ENCODE data around the gene C21orf58.

Gene C21orf58

DNA sequence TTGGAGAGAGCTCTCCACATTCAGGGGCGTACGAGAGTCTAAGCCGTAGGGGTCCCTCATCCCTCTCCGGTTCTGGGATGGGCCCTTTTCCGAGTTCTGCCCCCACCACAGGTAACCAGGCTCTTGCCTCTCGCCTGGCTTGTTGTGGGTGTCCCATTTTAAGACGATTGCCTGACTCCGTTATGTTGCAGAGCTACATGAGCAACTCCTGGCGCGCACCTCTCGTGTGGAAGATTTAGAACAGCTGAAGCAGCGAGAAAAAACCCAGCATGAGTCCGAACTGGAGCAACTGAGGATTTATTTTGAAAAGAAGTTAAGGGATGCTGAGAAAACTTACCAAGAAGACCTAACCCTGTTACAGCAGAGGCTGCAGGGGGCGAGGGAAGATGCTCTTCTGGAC, 29.2 kb upstream of the C21orf58 start:
- Histone ChIP-seq H3K36me3 (ENCODE audit: control insufficient read depth, insufficient read depth, low read length) (peaks cover 37% of the 10 kb centered on the region), H3K4me3 (replicated peaks; ENCODE audit: low read depth, low read length) (no peak overlapping the region), H3K27me3 (replicated peaks; ENCODE audit: control insufficient read depth, insufficient read depth, low read length) (no peaks in the 10 kb centered on the region)
- DNase-seq (ENCODE audit: extremely low read depth, insufficient read length), result no peak
- TF ChIP-seq, protein P1, sequence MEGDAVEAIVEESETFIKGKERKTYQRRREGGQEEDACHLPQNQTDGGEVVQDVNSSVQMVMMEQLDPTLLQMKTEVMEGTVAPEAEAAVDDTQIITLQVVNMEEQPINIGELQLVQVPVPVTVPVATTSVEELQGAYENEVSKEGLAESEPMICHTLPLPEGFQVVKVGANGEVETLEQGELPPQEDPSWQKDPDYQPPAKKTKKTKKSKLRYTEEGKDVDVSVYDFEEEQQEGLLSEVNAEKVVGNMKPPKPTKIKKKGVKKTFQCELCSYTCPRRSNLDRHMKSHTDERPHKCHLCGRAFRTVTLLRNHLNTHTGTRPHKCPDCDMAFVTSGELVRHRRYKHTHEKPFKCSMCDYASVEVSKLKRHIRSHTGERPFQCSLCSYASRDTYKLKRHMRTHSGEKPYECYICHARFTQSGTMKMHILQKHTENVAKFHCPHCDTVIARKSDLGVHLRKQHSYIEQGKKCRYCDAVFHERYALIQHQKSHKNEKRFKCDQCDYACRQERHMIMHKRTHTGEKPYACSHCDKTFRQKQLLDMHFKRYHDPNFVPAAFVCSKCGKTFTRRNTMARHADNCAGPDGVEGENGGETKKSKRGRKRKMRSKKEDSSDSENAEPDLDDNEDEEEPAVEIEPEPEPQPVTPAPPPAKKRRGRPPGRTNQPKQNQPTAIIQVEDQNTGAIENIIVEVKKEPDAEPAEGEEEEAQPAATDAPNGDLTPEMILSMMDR (IDR thresholded peaks at IDR 0.05; ENCODE audit: insufficient read depth, low read length, poor library complexity, severe bottlenecking), result no peak

DNA sequence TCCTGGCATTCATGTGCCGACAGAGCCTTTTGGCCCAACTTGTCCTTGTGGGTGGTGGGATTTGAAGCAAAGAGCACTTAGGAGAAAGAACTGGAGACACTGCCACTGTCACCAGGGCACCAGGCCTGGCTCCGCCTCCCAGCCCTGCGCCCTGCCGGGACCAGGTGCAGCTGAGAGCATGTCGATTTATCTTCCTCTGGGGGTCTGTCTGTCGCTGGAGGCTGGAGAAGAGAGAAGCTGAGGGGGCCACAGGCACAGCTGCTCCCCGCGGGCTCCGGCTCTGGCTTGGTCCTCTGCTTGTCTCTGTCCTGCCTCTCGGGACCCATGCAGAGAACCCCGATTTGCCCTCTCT, 28.5 kb upstream of the C21orf58 start:
- no peak for DNase-seq (ENCODE audit: extremely low read depth, insufficient read length)
- TF ChIP-seq, protein P1 (IDR thresholded peaks at IDR 0.05; ENCODE audit: insufficient read depth, low read length, poor library complexity, severe bottlenecking), result no peak
- H3K4me3 ChIP-seq (replicated peaks; ENCODE audit: low read depth, low read length), result no peak overlapping the region
- H3K27me3 ChIP-seq (replicated peaks; ENCODE audit: control insufficient read depth, insufficient read depth, low read length), result no peaks in the 10 kb centered on the region
- H3K36me3 ChIP-seq (ENCODE audit: control insufficient read depth, insufficient read depth, low read length), result peaks cover 39% of the 10 kb centered on the region

DNA sequence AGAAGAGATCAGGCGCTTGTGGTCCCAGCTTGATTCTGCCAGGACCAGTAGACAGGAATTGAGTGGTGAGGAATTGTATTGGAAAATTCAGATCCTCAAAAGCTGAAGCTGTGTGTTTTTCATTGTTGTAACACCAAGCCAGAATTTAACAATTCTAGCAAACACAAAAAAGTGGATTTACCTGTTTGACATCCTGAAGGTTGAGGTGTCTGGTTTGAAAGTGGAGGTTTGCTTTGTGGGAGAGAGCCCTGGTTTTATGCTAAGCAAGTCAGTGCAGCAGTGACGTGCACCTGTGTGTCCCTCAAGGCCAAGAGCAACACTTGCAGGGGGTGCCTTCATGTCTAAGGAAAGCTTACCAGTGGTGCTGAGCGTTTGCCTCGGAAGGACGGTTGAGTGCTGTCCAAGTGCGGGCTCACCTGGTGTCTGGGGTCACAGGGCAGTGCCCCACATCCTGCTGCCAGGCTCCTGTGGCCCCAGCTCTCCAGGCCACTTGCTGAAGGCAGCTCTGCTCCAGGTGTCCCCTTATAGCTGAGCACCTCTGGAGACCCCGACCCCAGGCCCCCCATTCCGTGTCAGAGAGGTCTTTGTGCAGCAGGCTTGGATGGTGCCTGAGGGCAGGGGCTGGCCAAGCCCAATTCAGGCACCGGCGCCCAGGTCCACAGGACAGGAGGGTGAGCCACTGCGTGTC, 27.9 kb upstream of the C21orf58 start:
- H3K4me3 ChIP-seq (replicated peaks; ENCODE audit: low read depth, low read length), result no peak overlapping the region
- H3K36me3 ChIP-seq (ENCODE audit: control insufficient read depth, insufficient read depth, low read length), result peaks cover 41% of the 10 kb centered on the region
- H3K27me3 ChIP-seq (replicated peaks; ENCODE audit: control insufficient read depth, insufficient read depth, low read length), result no peaks in the 10 kb centered on the region
- no peak for DNase-seq (ENCODE audit: extremely low read depth, insufficient read length)
- TF ChIP-seq, protein P1 (IDR thresholded peaks at IDR 0.05; ENCODE audit: insufficient read depth, low read length, poor library complexity, severe bottlenecking), result no peak

DNA sequence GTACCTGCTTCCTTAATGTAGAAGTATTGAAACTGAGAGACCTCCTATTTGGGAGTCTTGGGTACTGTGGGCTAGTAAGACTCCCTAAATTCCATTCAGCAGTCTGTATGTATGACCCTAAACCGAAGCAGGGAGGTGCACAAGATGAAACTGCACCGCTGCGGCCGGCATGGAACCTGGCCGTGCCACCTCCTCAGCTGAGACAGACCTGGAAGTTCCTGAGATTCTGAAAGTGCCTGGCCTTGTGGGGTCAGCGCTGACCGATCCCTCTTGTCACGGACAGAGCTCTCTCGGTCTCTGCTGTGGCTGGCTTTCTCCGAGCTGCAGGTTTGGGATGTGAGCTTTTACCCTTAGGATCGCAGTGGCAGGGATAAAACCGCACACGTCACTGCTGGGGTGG, 27.3 kb upstream of the C21orf58 start:
- TF ChIP-seq, protein P1 (IDR thresholded peaks at IDR 0.05; ENCODE audit: insufficient read depth, low read length, poor library complexity, severe bottlenecking), result no peak
- Histone ChIP-seq H3K4me3 (replicated peaks; ENCODE audit: low read depth, low read length) (no peak overlapping the region), H3K36me3 (ENCODE audit: control insufficient read depth, insufficient read depth, low read length) (peaks cover 41% of the 10 kb centered on the region), H3K27me3 (replicated peaks; ENCODE audit: control insufficient read depth, insufficient read depth, low read length) (no peaks in the 10 kb centered on the region)
- no peak for DNase-seq (ENCODE audit: extremely low read depth, insufficient read length)

DNA sequence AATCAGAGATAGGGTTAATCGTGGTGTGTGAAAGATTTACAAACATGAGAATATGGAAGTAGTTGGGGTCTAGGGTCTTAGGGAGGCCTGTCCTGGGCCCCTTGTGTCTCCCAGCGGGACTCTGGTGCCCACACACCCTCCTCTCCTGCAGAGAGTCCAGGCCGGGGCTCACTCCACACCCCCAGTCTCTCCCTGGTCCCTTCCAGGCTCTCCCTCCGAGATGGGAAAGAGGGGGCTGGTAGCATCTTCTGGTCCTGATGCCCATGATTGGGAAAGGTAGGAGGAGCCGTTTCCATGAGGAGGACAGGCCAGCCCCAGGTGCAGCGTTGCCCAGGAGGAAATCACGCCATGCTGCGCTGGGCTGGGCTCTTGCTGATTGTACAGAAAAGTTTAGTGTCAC, 26.9 kb upstream of the C21orf58 start:
- no peak overlapping the region for H3K4me3 ChIP-seq (replicated peaks; ENCODE audit: low read depth, low read length)
- H3K27me3 ChIP-seq (replicated peaks; ENCODE audit: control insufficient read depth, insufficient read depth, low read length), result no peaks in the 10 kb centered on the region
- peaks cover 46% of the 10 kb centered on the region for H3K36me3 ChIP-seq (ENCODE audit: control insufficient read depth, insufficient read depth, low read length)
- TF ChIP-seq, protein P1 (IDR thresholded peaks at IDR 0.05; ENCODE audit: insufficient read depth, low read length, poor library complexity, severe bottlenecking), result no peak
- no peak for DNase-seq (ENCODE audit: extremely low read depth, insufficient read length)

Data from GM06990 (cell line).